Brain microvascular endothelial cell (primary cell): Measurements from ENCODE around the gene C14orf39.

Experiments
- DNase-seq: peaks from one replicate; pipeline ENCODE4 v3.0.0-alpha.2; 2020
- H3K27ac ChIP-seq: fragments of 250-450 bp; sonication (Bioruptor Pico); 2 replicates; pipeline ENCODE4 v1.5.1; 2020; ENCODE audit warnings: mild to moderate bottlenecking, moderate library complexity
- H3K27me3 ChIP-seq: fragments of 250-450 bp; sonication (Bioruptor Pico); replicated peaks from 2 replicates; pipeline ENCODE4 v1.5.1; 2020; ENCODE audit warnings: mild to moderate bottlenecking
- H3K36me3 ChIP-seq: fragments of 250-450 bp; sonication (Bioruptor Pico); replicated peaks from 2 replicates; pipeline ENCODE4 v1.5.1; 2020; ENCODE audit warnings: mild to moderate bottlenecking
- H3K4me3 ChIP-seq: 2 replicates; pipeline ENCODE4 v1.5.1; 2011; ENCODE audit warnings: low read depth, mild to moderate bottlenecking, control low read depth, low read length, moderate library complexity
- in situ Hi-C: cut with HindIII; loops from 2 replicates; pipeline ENCODE4 v1.10.0; 2017; ENCODE audit warnings: low sequenced_read_pairs, low pct_ligation_motif_present
- TF ChIP-seq, protein P1 (sequence below): IDR thresholded peaks from 2 replicates; pipeline ENCODE4 v1.5.1; 2011; ENCODE audit warnings: low read depth, mild to moderate bottlenecking, moderate library complexity, low read length, control low read depth, inconsistent platforms; ENCODE audit errors: missing control alignments

C14orf39 gene

DNA sequence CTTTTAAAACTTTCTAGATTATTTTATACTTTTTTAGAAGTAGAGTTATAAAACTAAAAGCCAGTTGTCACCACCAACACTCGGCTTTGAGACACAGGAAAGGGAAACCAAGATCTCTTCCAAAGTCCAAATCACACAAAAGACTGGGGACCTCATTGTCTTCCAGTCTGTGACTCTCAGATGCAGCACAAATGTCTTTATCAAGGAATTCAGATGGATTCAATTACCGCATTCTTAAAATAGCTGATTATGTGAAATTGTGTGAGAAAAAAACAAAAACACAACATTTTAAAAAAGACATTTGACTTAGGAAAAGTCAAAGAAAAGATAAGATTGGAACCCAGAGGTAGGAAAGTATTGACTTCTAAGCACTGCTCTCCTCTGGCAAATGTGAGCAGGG lies 19.6 kb upstream of the C14orf39 start:
- no peak overlapping the region for H3K27ac ChIP-seq
- peaks cover 69% of the 10 kb centered on the region for H3K27me3 ChIP-seq
- in situ Hi-C loops = no loop called here
- H3K36me3 ChIP-seq = no peaks in the 10 kb centered on the region
- TF ChIP-seq, protein P1, sequence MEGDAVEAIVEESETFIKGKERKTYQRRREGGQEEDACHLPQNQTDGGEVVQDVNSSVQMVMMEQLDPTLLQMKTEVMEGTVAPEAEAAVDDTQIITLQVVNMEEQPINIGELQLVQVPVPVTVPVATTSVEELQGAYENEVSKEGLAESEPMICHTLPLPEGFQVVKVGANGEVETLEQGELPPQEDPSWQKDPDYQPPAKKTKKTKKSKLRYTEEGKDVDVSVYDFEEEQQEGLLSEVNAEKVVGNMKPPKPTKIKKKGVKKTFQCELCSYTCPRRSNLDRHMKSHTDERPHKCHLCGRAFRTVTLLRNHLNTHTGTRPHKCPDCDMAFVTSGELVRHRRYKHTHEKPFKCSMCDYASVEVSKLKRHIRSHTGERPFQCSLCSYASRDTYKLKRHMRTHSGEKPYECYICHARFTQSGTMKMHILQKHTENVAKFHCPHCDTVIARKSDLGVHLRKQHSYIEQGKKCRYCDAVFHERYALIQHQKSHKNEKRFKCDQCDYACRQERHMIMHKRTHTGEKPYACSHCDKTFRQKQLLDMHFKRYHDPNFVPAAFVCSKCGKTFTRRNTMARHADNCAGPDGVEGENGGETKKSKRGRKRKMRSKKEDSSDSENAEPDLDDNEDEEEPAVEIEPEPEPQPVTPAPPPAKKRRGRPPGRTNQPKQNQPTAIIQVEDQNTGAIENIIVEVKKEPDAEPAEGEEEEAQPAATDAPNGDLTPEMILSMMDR = no peak
- no peak overlapping the region for H3K4me3 ChIP-seq
- no peak for DNase-seq

DNA sequence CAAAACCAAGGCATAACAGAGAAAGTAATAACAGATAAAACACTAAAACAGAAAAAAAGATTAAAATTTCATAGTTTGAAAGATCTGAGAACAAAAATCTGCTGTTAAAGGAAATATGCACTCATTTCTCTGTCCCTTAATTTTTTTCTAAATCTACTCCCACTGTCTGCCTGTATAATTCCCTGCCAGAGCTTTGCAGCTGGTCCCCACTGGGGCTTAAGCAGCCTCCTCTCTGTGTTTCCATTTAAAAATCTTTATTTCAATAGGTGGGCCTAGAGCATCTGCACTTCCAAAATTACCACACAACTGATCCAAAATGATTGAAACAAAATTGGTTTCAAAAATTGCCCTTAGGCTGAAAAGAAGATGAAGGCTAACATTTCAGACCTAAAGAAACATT lies 16.7 kb upstream of the C14orf39 start:
- Histone ChIP-seq H3K27ac (no peak overlapping the region), H3K27me3 (peaks cover 42% of the 10 kb centered on the region)

DNA sequence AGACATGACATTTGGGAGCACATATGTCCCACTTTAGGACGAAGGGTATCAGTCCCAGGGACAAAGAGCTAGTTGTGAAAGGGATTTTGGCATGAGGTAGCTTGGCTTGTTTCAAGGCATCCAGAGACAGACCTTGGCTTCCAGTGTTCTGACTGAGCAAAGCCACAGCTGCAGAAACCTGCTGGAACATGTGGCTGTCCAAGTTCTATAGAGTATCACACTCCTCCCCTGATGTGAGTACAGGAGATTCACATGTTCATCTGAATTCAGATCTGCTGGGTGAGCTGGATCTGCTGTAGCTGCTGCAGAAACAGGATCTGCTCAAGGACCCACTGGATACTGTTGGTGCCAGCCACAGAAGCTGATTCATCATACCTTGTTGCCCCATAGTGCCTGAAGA lies 10.1 kb upstream of the C14orf39 start:
- H3K36me3 ChIP-seq = no peaks in the 10 kb centered on the region
- DNase-seq = no peak
- TF ChIP-seq, protein P1 = no peak
- no peak overlapping the region for H3K4me3 ChIP-seq
- no peaks in the 10 kb centered on the region for H3K27me3 ChIP-seq
- in situ Hi-C loops = no loop called here
- no peak overlapping the region for H3K27ac ChIP-seq

More for the DNA sequence above, 16.7 kb upstream of the C14orf39 start:
- no peak for DNase-seq
- Histone ChIP-seq H3K36me3 (no peaks in the 10 kb centered on the region), H3K4me3 (no peak overlapping the region)
- TF ChIP-seq, protein P1 = no peak
- in situ Hi-C loops = no loop called here

DNA sequence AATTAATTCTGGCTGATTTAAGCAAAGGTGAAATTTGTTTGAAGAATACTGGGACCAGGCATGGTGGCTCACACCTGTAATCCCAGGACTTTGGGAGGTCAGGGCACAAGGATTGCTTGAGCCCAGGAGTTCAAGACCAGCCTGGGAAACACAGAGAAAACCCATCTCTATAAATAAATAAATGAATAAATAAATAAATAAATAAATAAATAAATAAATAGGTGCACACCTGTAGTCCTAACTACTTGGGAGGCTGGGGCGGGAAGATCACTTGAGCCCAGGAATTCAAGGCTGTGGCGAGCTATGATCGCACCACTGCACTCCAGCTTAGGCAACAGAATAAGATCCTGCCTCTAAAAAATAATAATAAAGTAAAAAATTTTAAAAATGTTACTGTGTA lies 4.4 kb upstream of the C14orf39 start:
- in situ Hi-C loops = no loop called here
- peaks cover 28% of the 10 kb centered on the region for H3K27me3 ChIP-seq

DNA sequence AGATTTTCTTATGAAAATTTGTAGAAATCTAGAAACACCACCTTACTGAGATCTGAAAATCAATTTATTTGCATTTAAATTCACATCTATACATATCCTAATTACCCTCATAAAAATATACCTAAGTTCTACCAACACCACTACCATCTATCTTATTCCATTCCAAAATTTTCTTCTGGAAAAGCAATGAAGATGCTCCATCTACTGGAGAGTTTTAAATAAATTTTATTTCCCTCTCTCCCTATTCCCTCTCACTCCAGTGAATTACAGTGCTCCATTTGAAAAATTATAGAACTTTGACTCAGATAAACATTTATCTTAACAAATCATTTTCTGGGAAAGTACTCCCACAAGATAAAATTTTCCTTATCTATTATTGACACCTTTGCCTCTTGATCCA lies 2.3 kb upstream of the C14orf39 start:
- in situ Hi-C loops = no loop called here
- H3K27ac ChIP-seq = no peak overlapping the region
- no peak for DNase-seq
- no peak overlapping the region for H3K4me3 ChIP-seq
- no peaks in the 10 kb centered on the region for H3K36me3 ChIP-seq
- TF ChIP-seq, protein P1 = no peak
- H3K27me3 ChIP-seq = peaks cover 37% of the 10 kb centered on the region

More for the DNA sequence above, 4.4 kb upstream of the C14orf39 start:
- H3K4me3 ChIP-seq = no peak overlapping the region
- H3K27ac ChIP-seq = no peak overlapping the region
- no peaks in the 10 kb centered on the region for H3K36me3 ChIP-seq
- DNase-seq = no peak
- TF ChIP-seq, protein P1 = no peak

DNA sequence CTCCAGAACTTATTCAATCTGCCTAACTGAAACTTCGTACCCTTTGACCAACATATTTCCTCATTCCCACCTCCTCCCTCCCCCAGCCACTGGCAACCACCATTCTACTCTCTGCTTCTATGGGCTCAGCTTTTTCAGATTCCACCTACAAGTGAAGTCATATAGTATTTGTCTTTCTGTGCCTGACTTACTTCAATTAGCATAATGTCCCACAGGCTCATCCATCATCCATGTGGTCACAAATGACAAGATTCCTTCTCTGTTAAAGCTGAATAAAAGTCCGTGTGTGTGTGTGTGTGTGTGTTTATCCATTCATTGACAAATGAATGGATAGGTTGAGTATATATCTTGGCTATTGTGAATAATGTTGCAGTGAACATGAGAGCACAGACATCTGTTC lies 1.3 kb upstream of the C14orf39 start:
- in situ Hi-C loops = no loop called here

More for the DNA sequence above, 1.3 kb upstream of the C14orf39 start:
- H3K27me3 ChIP-seq = peaks cover 37% of the 10 kb centered on the region
- H3K4me3 ChIP-seq = no peak overlapping the region
- DNase-seq = no peak
- no peak overlapping the region for H3K27ac ChIP-seq
- TF ChIP-seq, protein P1 = no peak
- no peaks in the 10 kb centered on the region for H3K36me3 ChIP-seq
